K562 (cell line): ENCODE data around the gene KCNB1. TPM values are rescaled to one million over a fixed set of nuclear protein-coding genes. Genes with fewer than 3 reads are reported as not detected.

Experiments used
- CBFA2T3 ChIP-seq: fragments of 450-650 bp; IDR thresholded peaks from 2 replicates; pipeline ENCODE4 v1.6.1; 2017
- CREBBP ChIP-seq: IDR thresholded peaks from one replicate; pipeline ENCODE4 v1.6.1; 2012; ENCODE audit warnings: low read depth, mild to moderate bottlenecking, control low read depth, inconsistent platforms, low read length
- HMG20B ChIP-seq: fragments of 250-450 bp; sonication (Bioruptor Pico); IDR thresholded peaks from 2 replicates; pipeline ENCODE4 v1.5.0; 2021; ENCODE audit warnings: mild to moderate bottlenecking
- MECOM ChIP-seq: fragments of 250-450 bp; sonication (Bioruptor Pico); IDR thresholded peaks from 2 replicates; pipeline ENCODE4 v1.8.0; 2022; ENCODE audit warnings: inconsistent platforms
- MTA3 ChIP-seq: fragments of 450-650 bp; formaldehyde crosslinking; IDR thresholded peaks from 2 replicates; pipeline ENCODE4 v1.6.1; 2017; ENCODE audit warnings: mild to moderate bottlenecking, borderline replicate concordance
- PCBP1 ChIP-seq: fragments of 200-400 bp; formaldehyde crosslinking; IDR thresholded peaks from 2 replicates; pipeline ENCODE4 v1.6.1; 2018; ENCODE audit warnings: mild to moderate bottlenecking, low read depth, low read length; ENCODE audit not compliant: poor library complexity, severe bottlenecking
- PTBP1 ChIP-seq: fragments of 200-400 bp; formaldehyde crosslinking; IDR thresholded peaks from 2 replicates; pipeline ENCODE4 v1.6.1; 2017; ENCODE audit warnings: low read depth, low read length
- SETDB1 ChIP-seq: IDR thresholded peaks from one replicate; pipeline ENCODE4 v1.6.1; 2012; ENCODE audit warnings: low read length, control low read depth, inconsistent platforms
- ZBTB9 ChIP-seq: fragments of 450-650 bp; formaldehyde crosslinking; IDR thresholded peaks from 2 replicates; pipeline ENCODE4 v1.4.0; 2020; ENCODE audit warnings: mild to moderate bottlenecking, moderate library complexity
- ZNF408 ChIP-seq: fragments of 250-450 bp; sonication (Bioruptor Pico); IDR thresholded peaks from 2 replicates; pipeline ENCODE4 v1.4.0; 2020; ENCODE audit warnings: low read depth, mild to moderate bottlenecking, moderate library complexity
- ZNF57 ChIP-seq: fragments of 450-650 bp; formaldehyde crosslinking; IDR thresholded peaks from 2 replicates; pipeline ENCODE4 v1.4.0; 2020; ENCODE audit warnings: mild to moderate bottlenecking, moderate library complexity
- ZNF740 ChIP-seq, 3 experiments: fragments of 200-800 bp in 1 of 3; sonication (Bioruptor generic) in 1 of 3; sonication (generic) in 1 of 3; formaldehyde crosslinking in 1 of 3; IDR thresholded peaks; 2 replicates each; pipeline versions ENCODE4 v1.6.1 to v1.8.0; 2016 to 2022; ENCODE audit warnings: mild to moderate bottlenecking in 2 of 3, missing compliant biosample characterization in 2 of 3, missing genetic modification characterization in 2 of 3, missing genetic modification reagents in 1 of 3
- polyA plus RNA-seq, 8 experiments: library from polyadenylated mRNA; depleted of rRNA in 4 of 8; stranded (reverse) in 5 of 8; unstranded in 3 of 8; fragments of >200 nt; fragmentation: Nextera tagmentation in 2 of 8; fragmentation: Illumina TruSeq in 1 of 8; extraction: Ambion mirVana in 2 of 8; extraction: Trizol in 1 of 8; gene quantifications; 2 replicates each; pipeline versions ENCODE4 v1.2.1 to v1.2.3, GENCODE V29; 2011 to 2014; ENCODE audit warnings: inconsistent platforms in 1 of 8, missing spikeins in 1 of 8
- total RNA-seq, 7 experiments: library from RNA; depleted of rRNA in 6 of 7; stranded (reverse); fragments of >200 nt in 6 of 7; fragmentation: Illumina TruSeq in 2 of 7; extraction: Trizol in 2 of 7; gene quantifications; 2 replicates each; pipeline versions ENCODE4 v1.2.1 to v1.2.3, GENCODE V29; 2011 to 2021; ENCODE audit warnings: low replicate concordance in 1 of 7
- TF ChIP-seq, protein P1 (sequence below): IDR thresholded peaks from 2 replicates; pipeline ENCODE4 v1.6.1; 2011; ENCODE audit not compliant: insufficient read length; ENCODE audit errors: extremely low read depth
- TF ChIP-seq, protein P2 (sequence below): sonication (generic); formaldehyde crosslinking; IDR thresholded peaks from 2 replicates; pipeline ENCODE4 v1.5.0; 2020; ENCODE audit warnings: missing genetic modification reagents
- TF ChIP-seq, protein P3 (sequence below): fragments of 450-650 bp; IDR thresholded peaks from 2 replicates; pipeline ENCODE4 v1.6.1; 2016
- TF ChIP-seq, protein P4 (sequence below): IDR thresholded peaks from 2 replicates; pipeline ENCODE4 v1.6.1; 2012; ENCODE audit warnings: low read depth, low read length, improper control_type of control experiment, borderline replicate concordance

KCNB1 gene
- total and polyA plus RNA-seq, 9 of the 15 experiments (the other 6 are each of a cell fraction or from before 2014, with no cell fraction given): 0.01 to 0.06 TPM; not detected in 7

GRCh38 chr20:49482621-49483017, at the start of gene KCNB1 (continued):
- TF ChIP-seq, protein P1, sequence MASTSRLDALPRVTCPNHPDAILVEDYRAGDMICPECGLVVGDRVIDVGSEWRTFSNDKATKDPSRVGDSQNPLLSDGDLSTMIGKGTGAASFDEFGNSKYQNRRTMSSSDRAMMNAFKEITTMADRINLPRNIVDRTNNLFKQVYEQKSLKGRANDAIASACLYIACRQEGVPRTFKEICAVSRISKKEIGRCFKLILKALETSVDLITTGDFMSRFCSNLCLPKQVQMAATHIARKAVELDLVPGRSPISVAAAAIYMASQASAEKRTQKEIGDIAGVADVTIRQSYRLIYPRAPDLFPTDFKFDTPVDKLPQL: no peak
- TF ChIP-seq MTA3: no peak
- TF ChIP-seq SETDB1: no peak
- TF ChIP-seq PCBP1: peak; percentile 26
- TF ChIP-seq ZNF57 (CRISPR knock-in tag): no peak
- TF ChIP-seq CREBBP: no peak
- TF ChIP-seq, protein P2, sequence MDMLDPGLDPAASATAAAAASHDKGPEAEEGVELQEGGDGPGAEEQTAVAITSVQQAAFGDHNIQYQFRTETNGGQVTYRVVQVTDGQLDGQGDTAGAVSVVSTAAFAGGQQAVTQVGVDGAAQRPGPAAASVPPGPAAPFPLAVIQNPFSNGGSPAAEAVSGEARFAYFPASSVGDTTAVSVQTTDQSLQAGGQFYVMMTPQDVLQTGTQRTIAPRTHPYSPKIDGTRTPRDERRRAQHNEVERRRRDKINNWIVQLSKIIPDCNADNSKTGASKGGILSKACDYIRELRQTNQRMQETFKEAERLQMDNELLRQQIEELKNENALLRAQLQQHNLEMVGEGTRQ: no peak
- TF ChIP-seq CBFA2T3: no peak
- TF ChIP-seq ZNF408: no peak
- TF ChIP-seq PTBP1: no peak
- no peak for TF ChIP-seq ZNF740 (CRISPR knock-in tag; IDR thresholded peaks at IDR 0.05)
- no peak for TF ChIP-seq ZNF740 (tag; IDR thresholded peaks at IDR 0.05)
- TF ChIP-seq MECOM (CRISPR knock-in tag): no peak
- TF ChIP-seq, protein P3, sequence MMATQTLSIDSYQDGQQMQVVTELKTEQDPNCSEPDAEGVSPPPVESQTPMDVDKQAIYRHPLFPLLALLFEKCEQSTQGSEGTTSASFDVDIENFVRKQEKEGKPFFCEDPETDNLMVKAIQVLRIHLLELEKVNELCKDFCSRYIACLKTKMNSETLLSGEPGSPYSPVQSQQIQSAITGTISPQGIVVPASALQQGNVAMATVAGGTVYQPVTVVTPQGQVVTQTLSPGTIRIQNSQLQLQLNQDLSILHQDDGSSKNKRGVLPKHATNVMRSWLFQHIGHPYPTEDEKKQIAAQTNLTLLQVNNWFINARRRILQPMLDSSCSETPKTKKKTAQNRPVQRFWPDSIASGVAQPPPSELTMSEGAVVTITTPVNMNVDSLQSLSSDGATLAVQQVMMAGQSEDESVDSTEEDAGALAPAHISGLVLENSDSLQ: no peak
- TF ChIP-seq, protein P4, sequence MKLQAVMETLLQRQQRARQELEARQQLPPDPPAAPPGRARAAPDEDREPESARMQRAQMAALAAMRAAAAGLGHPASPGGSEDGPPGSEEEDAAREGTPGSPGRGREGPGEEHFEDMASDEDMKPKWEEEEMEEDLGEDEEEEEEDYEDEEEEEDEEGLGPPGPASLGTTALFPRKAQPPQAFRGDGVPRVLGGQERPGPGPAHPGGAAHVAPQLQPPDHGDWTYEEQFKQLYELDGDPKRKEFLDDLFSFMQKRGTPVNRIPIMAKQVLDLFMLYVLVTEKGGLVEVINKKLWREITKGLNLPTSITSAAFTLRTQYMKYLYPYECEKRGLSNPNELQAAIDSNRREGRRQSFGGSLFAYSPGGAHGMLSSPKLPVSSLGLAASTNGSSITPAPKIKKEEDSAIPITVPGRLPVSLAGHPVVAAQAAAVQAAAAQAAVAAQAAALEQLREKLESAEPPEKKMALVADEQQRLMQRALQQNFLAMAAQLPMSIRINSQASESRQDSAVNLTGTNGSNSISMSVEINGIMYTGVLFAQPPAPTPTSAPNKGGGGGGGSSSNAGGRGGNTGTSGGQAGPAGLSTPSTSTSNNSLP: no peak
- no peak for TF ChIP-seq HMG20B (CRISPR knock-in tag)
- TF ChIP-seq ZBTB9 (CRISPR knock-in tag): no peak
